ENCODE measurements around the gene LAMTOR5.

- no peak for TF ChIP-seq CTCF (IDR thresholded peaks at IDR 0.05)
- no peak for TF ChIP-seq POLR2A (IDR thresholded peaks at IDR 0.05)
These were observed 44.8 kb upstream of the LAMTOR5 start for GRCh38 chr1:110452330-110452729.

Measured in thyroid gland (tissue), 4 donors.